ENCODE measurements around the gene ATXN2L. TPM values are rescaled to one million over a fixed set of nuclear protein-coding genes. Genes with fewer than 3 reads are reported as not detected.
A peak's percentile ranks its signal among the peaks of the same experiment; 100 is the strongest.
"Not testable (repeated sequence)": the region's sequence is repeated elsewhere in the genome, so short reads cannot be mapped to it uniquely, and the experiment has no call there.

ATXN2L gene
- polyA plus RNA-seq, 1 donor = 75.1 TPM

- DNase-seq (ENCODE audit: low read depth) = no peak
These were observed 50.2 kb downstream of the ATXN2L start for GRCh38 chr16:28872952-28873351.

- DNase-seq (ENCODE audit: low read depth) = no peak
These were observed 50.9 kb downstream of the ATXN2L start for GRCh38 chr16:28873543-28874201.

- no peak for DNase-seq (ENCODE audit: low read depth)
These were observed 51.6 kb downstream of the ATXN2L start for GRCh38 chr16:28874406-28874805.

DNA sequence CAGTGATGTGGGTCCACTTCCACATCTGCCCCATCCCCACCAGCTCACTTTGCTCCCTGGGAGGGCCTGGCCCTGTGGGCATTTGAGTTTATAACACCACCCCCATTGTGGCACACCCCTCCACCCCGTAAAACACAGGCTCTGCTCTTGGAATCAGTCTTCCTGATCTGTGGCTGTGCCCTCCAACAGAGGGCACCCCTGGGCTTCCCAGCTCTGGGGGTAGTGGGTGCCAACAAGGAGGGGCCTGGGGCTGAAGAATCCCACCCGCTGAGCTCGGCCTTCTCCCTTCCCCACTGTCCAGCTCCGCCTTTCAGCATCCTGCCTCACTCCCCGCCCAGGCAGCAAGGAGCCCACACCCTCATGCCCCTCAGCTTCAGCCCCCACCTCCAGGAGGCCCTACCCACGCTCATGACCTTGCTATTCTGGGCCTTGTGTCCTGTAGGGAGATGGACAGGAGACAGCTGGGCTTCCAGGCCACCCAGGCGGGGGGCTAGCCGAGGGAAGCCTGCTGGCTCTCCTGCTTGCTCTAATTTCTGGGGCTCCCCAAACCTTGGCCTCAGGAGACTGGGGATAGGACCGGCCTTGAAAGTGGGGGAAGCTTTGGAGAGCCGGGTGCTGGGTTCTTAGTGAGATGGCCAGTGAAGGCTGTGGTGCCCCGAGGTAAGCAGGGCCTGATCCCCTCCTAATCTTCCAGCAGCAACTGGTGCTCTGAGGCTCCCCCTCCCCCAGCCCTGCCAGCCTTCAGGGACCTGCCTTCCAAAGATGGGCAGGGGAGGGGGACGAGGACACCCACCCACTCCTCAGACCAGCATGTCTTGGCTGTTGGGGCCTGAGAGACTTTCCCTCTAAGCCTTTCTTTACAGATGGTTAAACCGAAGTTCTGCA is 52.6 kb downstream of the ATXN2L start:
- no peak for DNase-seq (ENCODE audit: low read depth)

- DNase-seq (ENCODE audit: low read depth) = no peak
These were observed 53.3 kb downstream of the ATXN2L start for GRCh38 chr16:28876019-28876659.

GRCh38 chr16:28876973-28877654 is 54.3 kb downstream of the ATXN2L start:
- DNase-seq (ENCODE audit: low read depth) = no peak

GRCh38 chr16:28877655-28878000 is 54.8 kb downstream of the ATXN2L start:
- no peak for DNase-seq (ENCODE audit: low read depth)

- DNase-seq (ENCODE audit: low read depth) = no peak
These were observed 55.5 kb downstream of the ATXN2L start, which contains the start of gene ATP2A1 for GRCh38 chr16:28878083-28878926. Gene ATP2A1, plus strand, starts transcription at chr16:28878488. Its CDS starts 184 bp downstream, at chr16:28878672.

DNA sequence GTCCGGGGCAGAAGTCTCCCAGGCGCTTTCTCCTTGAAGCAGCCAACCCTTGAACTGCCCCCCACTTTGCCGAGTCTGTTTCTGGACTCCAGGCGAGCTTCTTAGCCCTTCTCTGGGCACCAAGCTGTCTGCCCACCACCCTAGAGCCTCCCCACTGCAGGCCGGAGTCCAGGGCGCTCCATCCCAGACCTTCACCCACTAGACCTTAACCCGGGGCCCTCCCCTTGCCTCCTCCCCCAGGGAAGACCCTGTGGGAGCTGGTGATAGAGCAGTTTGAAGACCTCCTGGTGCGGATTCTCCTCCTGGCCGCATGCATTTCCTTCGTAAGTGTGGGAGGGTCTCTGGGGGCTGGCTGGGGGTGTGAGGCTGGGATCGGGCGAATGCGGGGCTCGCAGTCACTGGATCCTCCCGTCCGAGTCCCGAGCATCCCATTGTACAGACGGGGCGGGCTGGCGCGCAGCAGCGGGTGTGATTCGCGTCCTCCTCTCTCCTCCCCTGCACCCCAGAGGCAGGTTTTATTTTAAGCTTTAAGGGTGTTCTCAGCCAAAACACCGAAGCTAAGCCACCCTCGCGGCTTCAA is 56.6 kb downstream of the ATXN2L start:
- DNase-seq (ENCODE audit: low read depth) = no peak

DNA sequence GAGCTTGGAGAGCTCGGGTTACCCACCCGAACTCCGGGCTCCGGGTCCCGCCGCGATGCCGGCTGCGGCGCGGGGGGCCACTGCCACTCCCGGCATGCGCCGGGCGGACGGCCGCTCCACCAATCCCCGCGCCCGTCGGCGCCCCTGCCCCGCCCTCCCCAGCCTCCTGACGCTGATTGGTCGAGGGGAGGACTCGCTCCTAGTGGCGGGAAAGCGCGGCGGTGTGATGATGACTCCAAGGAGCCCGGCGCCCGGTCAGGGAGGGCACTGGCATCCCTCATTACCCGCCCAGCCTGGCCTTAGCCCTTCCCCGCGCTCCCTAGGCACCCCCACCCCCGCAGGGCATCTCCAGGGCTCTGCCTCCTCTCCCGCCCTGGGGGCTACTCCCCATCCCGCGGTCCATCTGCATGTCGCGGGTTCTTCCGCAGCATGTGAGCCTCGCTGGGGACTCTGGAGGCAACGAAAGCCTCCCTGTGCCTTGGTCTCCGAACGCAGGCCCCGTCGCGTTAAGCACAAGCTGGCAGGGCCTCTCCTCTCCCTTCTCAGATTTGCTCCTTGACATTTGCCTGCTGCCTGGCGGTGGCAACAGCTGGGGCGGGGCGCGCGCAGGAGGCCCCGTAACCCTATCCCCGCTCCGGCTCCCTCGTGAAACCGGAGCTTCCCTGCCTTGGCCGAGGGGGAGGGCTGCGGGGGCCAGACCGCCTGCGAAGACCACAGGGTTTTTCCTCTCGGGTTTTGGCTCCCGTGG is 57.2 kb downstream of the ATXN2L start:
- peak; percentile 35 for DNase-seq (ENCODE audit: low read depth)

- no peak for DNase-seq (ENCODE audit: low read depth)
These were observed 57.8 kb downstream of the ATXN2L start for GRCh38 chr16:28880589-28880915.

- no peak for DNase-seq (ENCODE audit: low read depth)
These were observed 58.2 kb downstream of the ATXN2L start for GRCh38 chr16:28880955-28881354.

DNA sequence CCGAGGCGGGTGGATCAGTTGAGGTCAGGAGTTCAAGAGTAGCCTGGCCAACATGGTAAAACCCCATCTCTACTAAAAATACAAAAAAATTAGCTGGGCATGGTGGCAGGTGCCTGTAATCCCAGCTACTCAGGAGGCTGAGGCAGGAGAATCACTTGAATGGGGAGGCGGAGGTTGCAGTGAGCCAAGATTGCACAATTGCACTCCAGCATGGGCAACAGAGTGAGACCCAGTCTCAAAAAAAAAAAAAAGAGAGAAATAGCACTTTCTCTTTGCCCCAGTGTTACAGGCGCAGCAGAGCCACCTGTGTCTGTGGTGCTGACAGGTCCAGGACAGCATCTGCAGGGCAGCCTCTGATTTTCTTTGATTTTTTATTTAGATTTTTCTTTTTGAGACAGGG is 58.8 kb downstream of the ATXN2L start:
- not testable (repeated sequence) for DNase-seq (ENCODE audit: low read depth)

DNA sequence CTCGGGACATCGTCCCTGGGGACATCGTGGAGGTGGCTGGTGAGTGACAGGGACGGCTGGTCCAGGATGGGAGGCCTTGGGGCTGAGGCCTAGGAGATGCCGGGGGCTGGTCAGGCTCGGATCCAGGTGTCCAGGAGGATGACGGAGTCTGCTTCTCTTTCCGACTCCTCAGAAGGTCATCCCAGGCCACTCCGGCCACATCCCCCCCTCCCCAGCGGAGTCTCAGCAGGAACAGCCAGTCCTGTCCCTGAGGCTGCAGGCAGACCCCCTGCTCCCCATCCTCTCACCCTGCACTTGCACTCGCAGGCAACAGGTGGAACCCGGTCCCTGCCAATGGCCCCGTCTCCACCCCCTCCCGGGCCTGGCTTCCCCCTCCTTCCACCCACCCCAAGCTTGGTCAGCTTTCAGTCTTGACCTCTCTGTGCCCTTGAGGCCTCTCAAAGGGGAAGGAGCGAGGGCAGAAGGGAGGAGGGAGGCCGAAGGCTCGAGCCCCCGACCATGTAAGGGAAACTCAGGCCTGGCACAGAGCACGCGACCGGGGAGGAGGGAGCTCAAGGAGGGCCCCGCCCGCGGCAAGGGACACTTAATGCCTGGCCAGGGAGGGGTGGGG is 59.9 kb downstream of the ATXN2L start:
- no peak for DNase-seq (ENCODE audit: low read depth)

DNA sequence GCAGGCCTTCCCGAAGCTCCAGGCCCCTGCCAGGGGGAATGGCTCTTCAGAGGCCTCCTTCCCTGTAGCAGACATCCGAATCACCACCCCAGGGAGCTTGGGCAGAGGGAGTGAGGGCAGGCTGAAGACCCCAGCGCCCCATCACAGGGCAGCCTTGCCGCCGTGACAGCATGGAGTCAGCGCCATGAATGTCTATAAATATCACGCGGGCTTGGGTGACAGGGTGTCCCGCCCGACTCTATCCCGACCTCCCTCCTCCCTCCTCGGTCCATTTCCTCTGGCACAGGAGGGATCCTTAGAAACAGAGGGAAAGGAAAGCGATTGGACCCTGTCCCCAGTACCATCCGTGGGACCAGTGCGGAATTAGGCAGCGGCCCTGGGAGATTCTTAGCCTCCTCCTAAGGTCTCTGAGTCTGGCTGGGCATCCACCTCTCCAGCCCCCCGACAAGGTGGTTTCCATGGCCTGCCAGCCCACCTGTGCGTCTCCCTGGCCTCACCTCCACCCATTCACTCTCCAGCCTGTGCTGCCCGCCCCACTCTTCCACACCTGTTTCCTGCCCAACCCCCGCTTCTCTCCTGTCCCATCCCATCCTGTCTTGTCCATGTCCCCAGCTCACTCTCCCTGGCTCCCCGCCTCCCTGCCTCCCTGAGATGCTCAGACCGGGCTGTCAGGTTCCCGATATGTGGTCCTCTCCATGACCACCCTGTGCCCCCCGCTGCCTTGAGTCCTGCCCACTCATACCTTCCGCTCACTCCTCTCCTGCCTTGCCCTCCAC is 60.6 kb downstream of the ATXN2L start:
- DNase-seq (ENCODE audit: low read depth) = no peak

DNA sequence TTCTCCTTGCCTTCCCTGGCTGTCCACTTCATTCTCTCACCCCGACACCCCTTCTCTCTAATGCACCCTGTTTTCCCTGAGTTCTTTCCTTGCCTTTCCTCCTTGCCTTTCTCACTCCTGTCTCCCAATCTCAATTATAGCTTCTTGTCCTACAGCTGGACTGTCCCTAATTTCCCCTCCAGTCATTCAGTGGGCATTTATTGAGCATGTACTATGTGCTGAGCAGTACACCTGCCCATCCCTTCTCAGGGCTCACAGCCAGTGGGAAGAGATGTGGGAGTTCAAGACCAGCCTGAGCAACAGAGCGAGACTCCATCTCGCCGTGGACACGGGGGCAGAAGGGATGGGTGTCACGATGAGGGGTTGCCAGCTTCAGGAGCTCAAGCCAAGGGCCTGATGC is 61.2 kb downstream of the ATXN2L start:
- no peak for DNase-seq (ENCODE audit: low read depth)

All from forelimb muscle (tissue), 1 donor.